ENCODE data around the gene PARP4. TPM values are rescaled to one million over a fixed set of nuclear protein-coding genes. Genes with fewer than 3 reads are reported as not detected.

Gene PARP4
- total RNA-seq, 1 donor from 2014 or later = 30.3 TPM

DNA sequence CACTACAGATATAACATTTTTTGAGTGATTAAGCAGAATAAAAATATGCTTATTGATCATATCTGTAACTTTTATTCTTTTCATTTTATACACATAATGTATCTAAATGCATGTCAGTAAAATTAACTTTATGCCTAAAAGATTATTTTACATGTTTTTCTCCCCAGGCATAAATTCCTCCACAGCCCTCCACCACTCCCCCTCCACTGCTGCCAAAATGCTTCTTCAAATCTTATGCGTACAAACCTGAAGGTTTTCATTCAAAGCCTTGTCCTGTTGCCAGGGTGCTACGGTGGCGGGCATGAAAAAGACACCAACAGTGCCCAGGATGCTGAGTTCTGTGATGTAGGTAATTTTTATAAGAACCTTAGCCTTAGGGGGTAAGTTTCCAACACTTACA is 52.9 kb downstream of the PARP4 start:
- Mint-ChIP-seq H3K9me3 (no peaks in the 10 kb centered on the region), H3K4me3 (no peak overlapping the region), H3K36me3 (peaks cover 22% of the 10 kb centered on the region), H3K27ac (no peak overlapping the region), H3K27me3 (no peaks in the 10 kb centered on the region), H3K4me1 (ENCODE audit: unreplicated experiment) (peaks cover 4% of the 10 kb centered on the region)
- DNase-seq (ENCODE audit: extremely low spot score, unreplicated experiment) = no peak
- TF ChIP-seq, protein P1, sequence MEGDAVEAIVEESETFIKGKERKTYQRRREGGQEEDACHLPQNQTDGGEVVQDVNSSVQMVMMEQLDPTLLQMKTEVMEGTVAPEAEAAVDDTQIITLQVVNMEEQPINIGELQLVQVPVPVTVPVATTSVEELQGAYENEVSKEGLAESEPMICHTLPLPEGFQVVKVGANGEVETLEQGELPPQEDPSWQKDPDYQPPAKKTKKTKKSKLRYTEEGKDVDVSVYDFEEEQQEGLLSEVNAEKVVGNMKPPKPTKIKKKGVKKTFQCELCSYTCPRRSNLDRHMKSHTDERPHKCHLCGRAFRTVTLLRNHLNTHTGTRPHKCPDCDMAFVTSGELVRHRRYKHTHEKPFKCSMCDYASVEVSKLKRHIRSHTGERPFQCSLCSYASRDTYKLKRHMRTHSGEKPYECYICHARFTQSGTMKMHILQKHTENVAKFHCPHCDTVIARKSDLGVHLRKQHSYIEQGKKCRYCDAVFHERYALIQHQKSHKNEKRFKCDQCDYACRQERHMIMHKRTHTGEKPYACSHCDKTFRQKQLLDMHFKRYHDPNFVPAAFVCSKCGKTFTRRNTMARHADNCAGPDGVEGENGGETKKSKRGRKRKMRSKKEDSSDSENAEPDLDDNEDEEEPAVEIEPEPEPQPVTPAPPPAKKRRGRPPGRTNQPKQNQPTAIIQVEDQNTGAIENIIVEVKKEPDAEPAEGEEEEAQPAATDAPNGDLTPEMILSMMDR (conservative IDR thresholded peaks at IDR 0.05) = no peak

DNA sequence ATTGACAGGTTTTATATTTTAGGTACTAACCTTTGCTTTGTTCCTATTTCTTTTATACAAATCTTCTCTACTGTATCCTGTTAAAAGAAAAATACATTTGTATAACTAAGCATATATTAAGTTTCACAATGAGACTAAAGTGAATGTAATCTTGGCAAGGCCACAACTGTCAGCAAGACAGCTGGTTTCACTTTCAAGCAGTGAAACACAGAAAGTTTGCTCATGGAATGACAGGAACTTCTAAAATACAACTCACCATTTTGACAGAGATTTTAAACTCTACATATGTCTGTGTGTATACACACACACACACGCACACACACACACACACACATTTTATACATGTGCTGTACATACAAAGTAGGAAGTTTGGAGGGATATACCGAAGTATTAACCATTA is 53.3 kb downstream of the PARP4 start:
- Mint-ChIP-seq H3K27ac (no peak overlapping the region), H3K36me3 (peaks cover 17% of the 10 kb centered on the region), H3K4me3 (no peak overlapping the region), H3K9me3 (no peaks in the 10 kb centered on the region), H3K27me3 (no peaks in the 10 kb centered on the region), H3K4me1 (ENCODE audit: unreplicated experiment) (peaks cover 4% of the 10 kb centered on the region)
- TF ChIP-seq, protein P1 (conservative IDR thresholded peaks at IDR 0.05) = no peak
- DNase-seq (ENCODE audit: extremely low spot score, unreplicated experiment) = no peak

DNA sequence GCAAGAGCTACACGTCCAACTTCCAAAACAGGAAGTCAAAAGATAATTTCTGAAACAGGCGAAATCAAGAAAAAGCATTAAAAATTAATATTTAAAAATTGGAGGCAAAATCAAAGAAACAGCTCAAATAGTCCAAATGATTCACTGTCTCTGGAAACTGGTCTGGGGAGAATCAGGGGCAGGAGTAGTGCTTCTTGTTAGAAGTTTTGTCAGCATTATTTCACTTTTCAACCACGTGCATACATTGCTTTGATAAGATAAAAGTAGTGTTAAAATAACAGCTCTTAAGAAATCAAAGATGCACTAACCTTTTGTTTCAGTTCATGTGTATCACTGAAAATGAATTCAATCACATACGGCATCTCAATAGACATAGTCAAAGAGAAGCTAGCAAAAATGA is 53.8 kb downstream of the PARP4 start:
- peaks cover 15% of the 10 kb centered on the region for H3K36me3 Mint-ChIP-seq
- no peaks in the 10 kb centered on the region for H3K9me3 Mint-ChIP-seq
- no peak for DNase-seq (ENCODE audit: extremely low spot score, unreplicated experiment)
- H3K4me1 Mint-ChIP-seq (ENCODE audit: unreplicated experiment) = peaks cover 4% of the 10 kb centered on the region
- no peak overlapping the region for H3K27ac Mint-ChIP-seq
- TF ChIP-seq, protein P1 (conservative IDR thresholded peaks at IDR 0.05) = no peak
- H3K27me3 Mint-ChIP-seq = no peaks in the 10 kb centered on the region
- H3K4me3 Mint-ChIP-seq = no peak overlapping the region

DNA sequence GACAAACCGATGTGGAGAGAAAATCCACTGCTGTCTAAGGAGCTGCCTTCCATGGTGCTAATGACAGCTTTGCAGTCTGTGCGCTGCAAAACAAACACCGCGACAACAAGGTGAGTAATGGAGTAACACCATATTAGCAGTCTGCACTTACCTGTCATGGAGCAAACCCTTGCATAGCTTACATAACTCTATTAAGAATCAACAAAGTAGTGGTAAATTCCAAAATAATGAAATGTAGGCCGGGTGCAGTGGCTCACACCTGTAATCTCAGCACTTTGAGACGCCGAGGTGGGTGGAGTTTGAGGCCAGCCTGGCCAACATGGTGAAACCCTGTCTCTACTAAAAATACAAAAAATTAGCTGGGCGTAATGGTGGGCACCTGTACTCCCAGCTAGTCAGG is 56.2 kb downstream of the PARP4 start:
- no peaks in the 10 kb centered on the region for H3K27me3 Mint-ChIP-seq
- H3K36me3 Mint-ChIP-seq = peaks cover 15% of the 10 kb centered on the region
- DNase-seq (ENCODE audit: extremely low spot score, unreplicated experiment) = no peak
- H3K4me3 Mint-ChIP-seq = no peak overlapping the region
- no peak overlapping the region for H3K27ac Mint-ChIP-seq
- TF ChIP-seq, protein P1 (conservative IDR thresholded peaks at IDR 0.05) = no peak
- peaks cover 4% of the 10 kb centered on the region for H3K4me1 Mint-ChIP-seq (ENCODE audit: unreplicated experiment)
- no peaks in the 10 kb centered on the region for H3K9me3 Mint-ChIP-seq

DNA sequence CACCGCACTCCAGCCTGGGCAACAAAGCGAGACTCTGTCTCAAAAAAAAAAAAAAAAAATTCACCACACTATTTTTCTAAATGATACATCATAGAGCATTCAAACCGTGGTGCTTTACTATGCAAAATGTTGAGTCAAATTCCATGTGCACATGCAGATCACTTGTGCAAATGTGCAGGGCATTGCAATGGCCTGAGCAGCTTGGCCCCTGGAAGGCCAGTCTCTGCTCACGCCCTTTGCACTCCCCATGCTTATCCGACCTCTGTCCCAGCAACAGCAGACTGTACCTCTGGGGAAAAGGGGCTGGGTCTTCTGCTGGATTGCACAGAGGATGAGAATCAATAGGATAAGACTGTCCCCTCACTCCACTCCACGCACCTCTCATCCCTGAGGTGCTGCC is 58.5 kb downstream of the PARP4 start:
- no peaks in the 10 kb centered on the region for H3K27me3 Mint-ChIP-seq
- H3K4me3 Mint-ChIP-seq = no peak overlapping the region
- H3K4me1 Mint-ChIP-seq (ENCODE audit: unreplicated experiment) = peaks cover 3% of the 10 kb centered on the region
- H3K27ac Mint-ChIP-seq = no peak overlapping the region
- no peak for DNase-seq (ENCODE audit: extremely low spot score, unreplicated experiment)
- TF ChIP-seq, protein P1 (conservative IDR thresholded peaks at IDR 0.05) = no peak
- H3K36me3 Mint-ChIP-seq = peaks cover 15% of the 10 kb centered on the region
- H3K9me3 Mint-ChIP-seq = no peaks in the 10 kb centered on the region

DNA sequence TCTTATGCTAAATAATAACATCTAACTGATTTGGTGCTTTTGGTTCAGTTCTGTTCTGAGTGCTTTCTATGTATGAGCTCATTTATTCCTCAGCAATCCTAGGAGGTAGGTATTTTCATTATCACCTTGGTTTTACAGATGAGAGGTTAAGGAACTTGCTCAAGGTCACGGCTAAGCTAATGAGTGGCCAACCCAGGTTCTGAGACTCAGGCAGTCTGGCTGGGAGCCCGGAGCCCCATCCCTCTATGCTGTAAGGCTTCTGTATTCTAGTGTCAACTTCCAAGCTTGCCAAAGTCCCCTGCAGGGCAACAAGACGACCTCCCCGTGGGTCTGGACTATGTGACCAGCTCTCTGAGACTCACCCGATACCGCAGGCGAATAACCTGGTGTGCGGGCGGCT is 60.5 kb downstream of the PARP4 start:
- TF ChIP-seq, protein P1 (conservative IDR thresholded peaks at IDR 0.05) = no peak
- peaks cover 3% of the 10 kb centered on the region for H3K4me1 Mint-ChIP-seq (ENCODE audit: unreplicated experiment)
- H3K27ac Mint-ChIP-seq = no peak overlapping the region
- no peak overlapping the region for H3K4me3 Mint-ChIP-seq
- no peaks in the 10 kb centered on the region for H3K27me3 Mint-ChIP-seq
- peaks cover 21% of the 10 kb centered on the region for H3K36me3 Mint-ChIP-seq
- no peak for DNase-seq (ENCODE audit: extremely low spot score, unreplicated experiment)
- no peaks in the 10 kb centered on the region for H3K9me3 Mint-ChIP-seq
